Fibroblast of mammary gland (primary cell): Measurements from ENCODE around the gene FGFR1OP2.
"Not testable (repeated sequence)": the region's sequence is repeated elsewhere in the genome, so short reads cannot be mapped to it uniquely, and the experiment has no call there.

Experiments used
- DNase-seq: peaks from one replicate; pipeline ENCODE4 v3.0.0-alpha.2; 2010; ENCODE audit warnings: low read depth
- H3K4me3 ChIP-seq: 2 replicates; pipeline ENCODE4 v1.5.1; 2011; ENCODE audit warnings: low read depth, mild to moderate bottlenecking, low read length, moderate library complexity; ENCODE audit not compliant: control insufficient read depth
- TF ChIP-seq, protein P1 (sequence below): conservative IDR thresholded peaks from 2 replicates; pipeline ENCODE4 v1.5.1; 2011; ENCODE audit warnings: low read depth, low read length, inconsistent platforms; ENCODE audit not compliant: control insufficient read depth, insufficient read depth

FGFR1OP2 gene

DNA sequence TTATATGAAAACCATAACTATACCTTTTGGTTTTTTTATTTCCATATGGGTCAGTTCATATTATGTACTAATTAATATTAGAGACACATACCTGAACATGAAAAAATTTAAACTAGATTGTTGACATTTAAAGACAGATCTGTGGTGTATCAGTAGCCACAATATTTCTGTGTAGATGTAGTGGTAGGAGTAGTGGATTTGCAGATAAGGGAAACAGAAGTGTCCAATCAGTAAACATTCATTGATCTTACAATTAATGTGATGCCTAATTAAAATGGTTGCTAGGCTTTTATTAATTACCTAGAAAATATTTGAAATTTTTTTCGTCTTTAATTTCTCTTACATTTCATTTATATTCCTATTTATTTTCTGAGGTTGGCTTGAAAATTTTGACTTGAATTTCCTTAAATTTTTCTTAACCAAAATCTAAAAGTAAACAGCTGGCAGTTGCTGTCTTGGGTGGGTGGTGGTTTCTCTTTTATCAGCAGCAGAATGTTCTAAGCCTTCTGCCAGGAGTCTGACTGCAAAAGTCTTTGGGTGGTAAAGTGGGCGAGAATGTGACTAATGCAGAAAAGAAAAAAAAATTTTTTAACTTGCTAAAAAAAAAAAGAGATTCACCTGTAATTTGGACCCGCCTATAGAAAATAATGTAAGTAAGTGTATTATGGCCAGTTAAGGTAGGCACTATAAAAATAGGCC is 2.4 kb downstream of the FGFR1OP2 start:
- no peak overlapping the region for H3K4me3 ChIP-seq
- peak; percentile 40 for DNase-seq
- TF ChIP-seq, protein P1, sequence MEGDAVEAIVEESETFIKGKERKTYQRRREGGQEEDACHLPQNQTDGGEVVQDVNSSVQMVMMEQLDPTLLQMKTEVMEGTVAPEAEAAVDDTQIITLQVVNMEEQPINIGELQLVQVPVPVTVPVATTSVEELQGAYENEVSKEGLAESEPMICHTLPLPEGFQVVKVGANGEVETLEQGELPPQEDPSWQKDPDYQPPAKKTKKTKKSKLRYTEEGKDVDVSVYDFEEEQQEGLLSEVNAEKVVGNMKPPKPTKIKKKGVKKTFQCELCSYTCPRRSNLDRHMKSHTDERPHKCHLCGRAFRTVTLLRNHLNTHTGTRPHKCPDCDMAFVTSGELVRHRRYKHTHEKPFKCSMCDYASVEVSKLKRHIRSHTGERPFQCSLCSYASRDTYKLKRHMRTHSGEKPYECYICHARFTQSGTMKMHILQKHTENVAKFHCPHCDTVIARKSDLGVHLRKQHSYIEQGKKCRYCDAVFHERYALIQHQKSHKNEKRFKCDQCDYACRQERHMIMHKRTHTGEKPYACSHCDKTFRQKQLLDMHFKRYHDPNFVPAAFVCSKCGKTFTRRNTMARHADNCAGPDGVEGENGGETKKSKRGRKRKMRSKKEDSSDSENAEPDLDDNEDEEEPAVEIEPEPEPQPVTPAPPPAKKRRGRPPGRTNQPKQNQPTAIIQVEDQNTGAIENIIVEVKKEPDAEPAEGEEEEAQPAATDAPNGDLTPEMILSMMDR = no peak

DNA sequence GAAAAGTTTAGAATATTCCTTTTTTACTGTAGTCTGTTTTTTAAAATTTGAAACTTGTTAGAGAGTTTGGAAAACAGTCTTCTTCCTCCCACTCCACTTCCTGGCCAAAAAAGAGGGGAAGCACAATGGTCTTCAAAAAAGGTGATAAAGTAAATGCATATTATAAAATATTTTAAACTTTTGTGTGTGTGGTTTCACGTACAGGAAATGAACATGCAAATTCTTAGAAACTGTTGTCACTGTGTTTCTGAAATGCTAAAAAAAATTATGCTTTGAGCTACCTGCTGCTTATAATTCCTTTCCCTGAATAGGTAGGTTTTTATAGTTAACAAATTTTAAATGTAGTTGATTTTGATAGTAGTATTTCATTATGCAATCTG is 2.9 kb downstream of the FGFR1OP2 start:
- TF ChIP-seq, protein P1 = no peak
- DNase-seq = no peak
- no peak overlapping the region for H3K4me3 ChIP-seq

DNA sequence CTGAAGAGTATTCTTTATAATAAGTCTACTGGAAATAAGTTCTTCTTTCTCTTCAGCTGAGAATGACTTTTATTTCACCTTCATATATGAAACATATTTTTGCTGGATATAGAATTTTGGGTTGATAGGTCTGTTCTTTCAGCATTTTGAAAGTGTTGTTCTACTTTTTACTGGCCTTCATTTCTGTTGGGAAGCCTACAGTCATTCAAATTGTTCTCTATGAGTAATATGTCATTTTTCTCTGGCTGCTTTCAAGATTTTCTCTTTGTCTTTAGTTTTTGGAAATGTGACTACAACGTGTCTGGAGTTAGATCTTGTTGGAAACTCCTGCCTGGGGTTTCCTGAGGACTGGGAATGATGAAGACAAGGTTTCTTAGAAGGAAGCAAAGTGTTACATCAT is 10.0 kb downstream of the FGFR1OP2 start:
- TF ChIP-seq, protein P1 = no peak
- no peak for DNase-seq
- no peak overlapping the region for H3K4me3 ChIP-seq

DNA sequence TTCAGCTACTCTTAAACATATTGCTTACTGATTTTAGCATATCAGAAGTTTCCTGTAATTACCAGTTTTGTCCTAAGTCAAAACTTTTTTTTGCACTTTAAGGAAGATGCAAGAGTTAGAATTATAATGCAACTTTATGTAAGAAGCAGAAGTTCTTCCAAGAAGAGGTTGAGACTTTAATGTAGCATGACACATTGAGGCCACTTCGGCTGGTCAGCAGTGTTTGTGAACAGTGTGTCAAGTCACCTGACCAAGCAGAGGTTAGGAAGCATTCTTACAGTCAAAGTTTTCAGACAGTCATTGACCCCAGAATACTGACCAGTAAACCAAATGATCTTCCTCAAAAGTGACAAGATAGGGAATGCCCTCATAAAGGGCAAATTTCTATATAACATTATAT is 15.2 kb downstream of the FGFR1OP2 start:
- no peak overlapping the region for H3K4me3 ChIP-seq
- peak; percentile 45 for DNase-seq
- TF ChIP-seq, protein P1 = no peak

DNA sequence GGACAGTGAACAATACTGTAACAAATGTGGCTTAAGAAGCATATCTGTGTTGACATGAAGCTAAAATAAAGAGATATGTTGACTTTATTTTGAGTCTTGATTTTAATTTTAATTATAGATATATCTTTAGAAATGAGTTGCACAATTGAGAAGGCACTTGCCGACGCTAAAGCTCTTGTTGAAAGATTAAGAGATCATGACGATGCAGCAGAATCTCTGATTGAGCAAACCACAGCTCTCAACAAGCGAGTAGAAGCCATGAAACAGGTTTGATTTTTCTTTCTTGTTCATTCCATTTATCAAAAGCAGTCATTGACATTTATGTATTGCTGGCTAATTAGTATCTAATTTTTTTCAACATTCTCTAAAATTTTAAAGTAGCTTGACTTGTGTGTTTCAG is 15.8 kb downstream of the FGFR1OP2 start:
- TF ChIP-seq, protein P1 = no peak
- DNase-seq = no peak
- H3K4me3 ChIP-seq = no peak overlapping the region

DNA sequence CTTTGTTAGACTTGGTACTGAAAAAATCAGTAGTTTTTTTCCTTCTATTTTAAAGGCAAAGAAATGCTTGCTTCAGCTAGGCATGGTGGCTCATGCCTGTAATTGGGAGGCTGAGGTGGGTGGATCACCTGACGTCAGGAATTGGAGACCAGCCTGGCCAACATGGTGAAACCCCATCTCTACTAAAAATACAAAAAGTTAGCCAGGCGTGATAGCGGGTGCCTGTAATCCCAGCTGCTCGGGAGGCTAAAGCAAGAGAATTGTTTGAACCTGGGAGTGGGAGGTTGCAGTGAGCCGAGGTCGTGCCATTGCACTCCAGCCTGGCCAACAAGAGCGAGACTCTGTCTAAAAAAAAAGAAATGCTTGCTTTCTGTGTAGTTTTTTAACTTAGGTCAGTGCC is 23.1 kb downstream of the FGFR1OP2 start:
- DNase-seq, H3K4me3 ChIP-seq: not testable (repeated sequence)

DNA sequence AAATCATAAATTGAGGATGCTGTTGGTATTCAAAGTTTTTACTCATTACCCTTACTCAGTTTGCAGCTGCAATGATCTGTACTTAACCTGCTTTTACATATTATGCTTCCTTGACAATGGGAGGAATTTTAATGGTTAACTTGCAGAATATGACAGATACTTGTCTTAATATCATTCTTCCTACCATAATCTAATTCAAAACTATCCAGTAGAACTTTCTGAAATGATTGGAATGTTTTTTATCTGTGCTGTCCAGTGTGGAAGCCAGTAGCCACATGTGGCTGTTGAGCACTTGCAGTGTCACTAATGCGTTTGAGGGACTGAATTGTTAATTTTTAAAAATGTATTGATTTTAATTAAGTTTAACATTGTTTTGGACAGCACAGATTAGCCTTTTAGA is 23.5 kb downstream of the FGFR1OP2 start:
- DNase-seq = no peak
- TF ChIP-seq, protein P1 = no peak

More for the DNA sequence above, 23.5 kb downstream of the FGFR1OP2 start:
- no peak overlapping the region for H3K4me3 ChIP-seq
